Measurements from ENCODE around the gene SCEL.
"Not testable (repeated sequence)": the region's sequence is repeated elsewhere in the genome, so short reads cannot be mapped to it uniquely, and the experiment has no call there.

Gene SCEL

GRCh38 chr13:77623806-77624205 is 88.3 kb downstream of the SCEL start:
- no peak for TF ChIP-seq CTCF (IDR thresholded peaks at IDR 0.05; ENCODE audit: insufficient read depth, low read depth, low read length, missing control alignments)
- DNase-seq (ENCODE audit: low read depth) = no peak
- no peak overlapping the region for H3K4me3 ChIP-seq (ENCODE audit: low read depth, low read length)

GRCh38 chr13:77628170-77628569 is 92.7 kb downstream of the SCEL start:
- no peak for TF ChIP-seq CTCF (IDR thresholded peaks at IDR 0.05; ENCODE audit: insufficient read depth, low read depth, low read length, missing control alignments)

GRCh38 chr13:77637588-77637987 is 102.1 kb downstream of the SCEL start:
- no peak for DNase-seq (ENCODE audit: low read depth)
- H3K4me3 ChIP-seq (ENCODE audit: low read depth, low read length) = no peak overlapping the region
- no peak for TF ChIP-seq CTCF (IDR thresholded peaks at IDR 0.05; ENCODE audit: insufficient read depth, low read depth, low read length, missing control alignments)

More at GRCh38 chr13:77628170-77628569, 92.7 kb downstream of the SCEL start:
- DNase-seq (ENCODE audit: low read depth) = no peak
- H3K4me3 ChIP-seq (ENCODE audit: low read depth, low read length) = no peak overlapping the region

- DNase-seq (ENCODE audit: low read depth) = no peak
- no peak for TF ChIP-seq CTCF (IDR thresholded peaks at IDR 0.05; ENCODE audit: insufficient read depth, low read depth, low read length, missing control alignments)
- H3K4me3 ChIP-seq (ENCODE audit: low read depth, low read length) = no peak overlapping the region
Observed at GRCh38 chr13:77650409-77650808, 114.9 kb downstream of the SCEL start.

GRCh38 chr13:77653301-77653700 is 117.8 kb downstream of the SCEL start:
- H3K4me3 ChIP-seq (ENCODE audit: low read depth, low read length) = no peak overlapping the region
- DNase-seq (ENCODE audit: low read depth) = no peak
- no peak for TF ChIP-seq CTCF (IDR thresholded peaks at IDR 0.05; ENCODE audit: insufficient read depth, low read depth, low read length, missing control alignments)

GRCh38 chr13:77660016-77660415 is 124.5 kb downstream of the SCEL start:
- H3K4me3 ChIP-seq (ENCODE audit: low read depth, low read length) = not testable (repeated sequence)

GRCh38 chr13:77660841-77661250 is 125.3 kb downstream of the SCEL start:
- no peak for TF ChIP-seq CTCF (IDR thresholded peaks at IDR 0.05; ENCODE audit: insufficient read depth, low read depth, low read length, missing control alignments)
- no peak for DNase-seq (ENCODE audit: low read depth)

More at GRCh38 chr13:77660016-77660415, 124.5 kb downstream of the SCEL start:
- DNase-seq (ENCODE audit: low read depth) = not testable (repeated sequence)

GRCh38 chr13:77662301-77662700 is 126.8 kb downstream of the SCEL start:
- not testable (repeated sequence) for DNase-seq (ENCODE audit: low read depth); H3K4me3 ChIP-seq (ENCODE audit: low read depth, low read length)

More at GRCh38 chr13:77660841-77661250, 125.3 kb downstream of the SCEL start:
- H3K4me3 ChIP-seq (ENCODE audit: low read depth, low read length) = no peak overlapping the region

- H3K4me3 ChIP-seq (ENCODE audit: low read depth, low read length); DNase-seq (ENCODE audit: low read depth): not testable (repeated sequence)
Observed at GRCh38 chr13:77662831-77663230, 127.3 kb downstream of the SCEL start.

Measured in GM12865 (cell line).